ENCODE results near the gene CDRT15L2. TPM values are rescaled to one million over a fixed set of nuclear protein-coding genes. Genes with fewer than 3 reads are reported as not detected.
"Not testable (repeated sequence)": the region's sequence is repeated elsewhere in the genome, so short reads cannot be mapped to it uniquely, and the experiment has no call there.

Gene CDRT15L2
- total RNA-seq, 3 donors from 2014 or later = not detected

- DNase-seq (no peak), ATAC-seq (no peak)
- Mint-ChIP-seq H3K27me3 (ENCODE audit: low read depth) (no peaks in the 10 kb centered on the region), H3K9me3 (no peaks in the 10 kb centered on the region), H3K36me3 (ENCODE audit: insufficient read depth) (no peaks in the 10 kb centered on the region), H3K4me1 (ENCODE audit: low read depth) (no peaks in the 10 kb centered on the region), H3K4me3 (no peak overlapping the region)
Measured at GRCh38 chr17:20611309-20611708, 31.8 kb downstream of the CDRT15L2 start.

GRCh38 chr17:20612635-20613034, 33.1 kb downstream of the CDRT15L2 start:
- Mint-ChIP-seq H3K4me3 (no peak overlapping the region), H3K9me3 (no peaks in the 10 kb centered on the region), H3K36me3 (ENCODE audit: insufficient read depth) (no peaks in the 10 kb centered on the region), H3K27me3 (ENCODE audit: low read depth) (no peaks in the 10 kb centered on the region), H3K4me1 (ENCODE audit: low read depth) (no peaks in the 10 kb centered on the region)
- no peak for DNase-seq
- ATAC-seq = no peak

GRCh38 chr17:20613248-20613647, 33.7 kb downstream of the CDRT15L2 start:
- DNase-seq (no peak), ATAC-seq (no peak)
- Mint-ChIP-seq H3K4me1 (ENCODE audit: low read depth) (no peaks in the 10 kb centered on the region), H3K9me3 (no peaks in the 10 kb centered on the region), H3K4me3 (no peak overlapping the region), H3K36me3 (ENCODE audit: insufficient read depth) (no peaks in the 10 kb centered on the region), H3K27me3 (ENCODE audit: low read depth) (no peaks in the 10 kb centered on the region)

- Mint-ChIP-seq H3K4me1 (ENCODE audit: low read depth) (no peaks in the 10 kb centered on the region), H3K9me3 (no peaks in the 10 kb centered on the region), H3K27me3 (ENCODE audit: low read depth) (no peaks in the 10 kb centered on the region), H3K4me3 (no peak overlapping the region), H3K36me3 (ENCODE audit: insufficient read depth) (no peaks in the 10 kb centered on the region)
- DNase-seq (no peak), ATAC-seq (no peak)
Measured at GRCh38 chr17:20613905-20614304, 34.4 kb downstream of the CDRT15L2 start.

GRCh38 chr17:20615461-20615860, 35.9 kb downstream of the CDRT15L2 start:
- not testable (repeated sequence) for H3K4me1 Mint-ChIP-seq (ENCODE audit: low read depth); H3K4me3 Mint-ChIP-seq; DNase-seq; H3K27me3 Mint-ChIP-seq (ENCODE audit: low read depth); H3K9me3 Mint-ChIP-seq; H3K36me3 Mint-ChIP-seq (ENCODE audit: insufficient read depth); ATAC-seq

Other genes with a start within 250 kb of the CDRT15L2 start
- not detected for gene LGALS9B, start 112.2 kb upstream of the CDRT15L2 start, total RNA-seq

Data from activated T-cell treated with anti-CD3 and anti-CD28 coated beads, Interleukin-2, amount 50 U/mL, for 4 hours (primary cell).